COLO668 (cell line): Measurements from ENCODE around the gene HHAT.

Experiments
- DNase-seq: peaks from one replicate; lab custom pipeline; 2025; ENCODE audit not compliant: unreplicated experiment; lab: John Stamatoyannopoulos, UW

Gene HHAT

GRCh38 chr1:210674151-210674550 is 345.4 kb downstream of the HHAT start:
- no peak for DNase-seq

GRCh38 chr1:210676539-210676938 is 347.8 kb downstream of the HHAT start:
- no peak for DNase-seq

DNA sequence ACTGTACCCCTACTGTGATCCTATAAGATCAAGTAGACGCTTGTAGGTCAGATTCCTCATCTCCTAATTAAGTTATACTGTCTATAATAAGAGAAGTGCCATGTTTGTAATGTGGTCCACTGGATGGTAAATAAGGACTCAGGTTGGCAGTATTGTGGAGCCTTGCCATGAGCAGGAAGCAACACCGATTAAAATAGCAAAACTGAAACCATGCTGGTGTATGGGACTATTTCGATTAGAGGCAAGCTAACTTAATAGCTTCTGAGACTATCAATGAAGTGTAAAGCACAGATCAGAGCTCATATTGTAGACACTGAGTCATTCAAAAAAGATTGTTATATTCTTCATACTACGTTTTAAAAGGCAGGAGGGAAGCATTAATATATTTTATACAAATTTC is 348.8 kb downstream of the HHAT start:
- DNase-seq, result no peak

DNA sequence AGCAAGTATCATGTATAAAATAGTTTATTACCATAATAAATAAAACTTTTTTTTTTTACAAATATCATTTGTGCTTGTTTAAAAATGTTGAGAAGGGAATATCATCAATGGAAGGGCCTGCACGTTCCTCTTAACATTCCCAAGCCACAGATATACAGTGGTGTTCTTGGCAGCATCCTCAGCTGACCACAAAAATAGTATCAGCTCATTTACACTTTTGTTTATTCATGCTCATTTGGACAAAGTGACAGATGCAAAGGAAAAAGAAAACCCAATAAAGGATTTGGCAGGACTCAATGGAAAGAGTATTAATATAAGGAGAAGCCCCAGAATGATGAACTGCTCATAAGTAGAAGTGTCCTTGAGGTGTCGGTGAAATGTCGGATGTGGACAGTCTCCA is 349.6 kb downstream of the HHAT start:
- DNase-seq, result no peak

DNA sequence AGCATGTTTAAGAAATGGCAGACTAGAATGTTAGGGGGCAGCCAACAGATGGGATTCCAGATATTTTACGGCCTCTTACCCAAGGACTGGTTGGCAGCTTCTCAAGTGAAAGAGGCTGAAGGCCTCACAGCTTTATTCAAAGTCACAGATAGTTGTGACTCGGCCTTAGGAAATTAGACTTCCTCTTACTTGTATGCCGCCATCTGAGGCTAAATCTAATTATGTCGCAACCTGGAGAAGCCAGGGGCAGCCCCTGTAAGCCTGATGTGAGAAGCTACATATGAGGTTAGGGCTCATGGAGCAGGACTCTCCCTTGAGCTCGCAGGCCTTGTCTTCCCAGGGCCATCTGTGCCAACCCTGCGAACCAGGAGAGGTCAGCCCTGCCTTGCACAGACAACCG is 352.5 kb downstream of the HHAT start:
- DNase-seq, result no peak

DNA sequence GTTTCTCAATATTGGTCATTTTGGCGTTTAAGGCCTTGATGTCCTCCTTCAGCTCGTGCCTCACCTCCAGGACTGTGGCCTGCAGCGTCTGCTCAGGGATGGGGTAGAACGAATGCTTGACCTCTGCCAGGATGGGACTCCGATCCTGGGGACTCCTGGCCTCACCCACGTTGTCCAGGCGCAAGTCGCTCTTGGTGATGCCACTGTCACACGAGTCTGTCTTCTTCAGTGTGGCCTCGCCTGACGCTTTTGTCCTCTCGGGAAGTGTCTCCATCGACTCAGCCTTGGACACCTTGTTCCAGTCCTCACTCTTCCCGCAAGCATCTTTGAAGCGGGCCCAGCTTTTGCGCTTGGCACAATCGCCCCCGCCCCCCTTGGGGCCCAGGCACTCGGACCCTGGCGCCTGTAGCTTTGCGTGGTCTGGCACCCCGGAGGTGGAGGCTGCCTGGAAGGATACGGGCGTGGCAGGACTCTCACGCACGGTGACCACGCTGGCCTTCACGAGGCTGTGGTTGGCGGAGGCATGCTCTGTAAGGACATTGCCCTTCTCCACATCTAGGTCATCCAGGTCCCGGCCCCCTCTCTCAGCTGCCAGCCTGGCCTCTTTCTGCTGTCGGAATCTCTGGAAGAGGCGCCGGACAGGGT is 354.8 kb downstream of the HHAT start:
- no peak for DNase-seq

GRCh38 chr1:210684466-210685294 is 356.0 kb downstream of the HHAT start:
- DNase-seq, result no peak

DNA sequence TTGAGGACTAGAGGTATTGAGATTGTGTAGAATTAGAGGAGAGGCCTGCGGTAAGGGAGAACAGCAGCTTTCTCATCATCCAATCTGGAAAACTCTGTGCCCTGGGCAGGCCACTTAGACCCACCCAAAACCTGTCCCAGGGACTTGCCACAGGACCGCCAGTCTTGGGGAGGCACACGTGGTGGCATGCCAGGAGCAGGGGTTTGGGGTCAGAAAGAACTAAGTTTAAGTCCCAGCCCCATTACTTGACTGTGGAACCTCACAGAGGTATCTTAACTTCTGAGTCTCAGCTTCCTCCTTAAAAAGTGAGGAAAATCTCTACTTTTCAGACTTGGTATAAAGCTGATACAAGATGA is 356.6 kb downstream of the HHAT start:
- no peak for DNase-seq

GRCh38 chr1:210686841-210687240 is 358.1 kb downstream of the HHAT start:
- no peak for DNase-seq

- no peak for DNase-seq
These were observed 359.0 kb downstream of the HHAT start for GRCh38 chr1:210687582-210688279.

DNA sequence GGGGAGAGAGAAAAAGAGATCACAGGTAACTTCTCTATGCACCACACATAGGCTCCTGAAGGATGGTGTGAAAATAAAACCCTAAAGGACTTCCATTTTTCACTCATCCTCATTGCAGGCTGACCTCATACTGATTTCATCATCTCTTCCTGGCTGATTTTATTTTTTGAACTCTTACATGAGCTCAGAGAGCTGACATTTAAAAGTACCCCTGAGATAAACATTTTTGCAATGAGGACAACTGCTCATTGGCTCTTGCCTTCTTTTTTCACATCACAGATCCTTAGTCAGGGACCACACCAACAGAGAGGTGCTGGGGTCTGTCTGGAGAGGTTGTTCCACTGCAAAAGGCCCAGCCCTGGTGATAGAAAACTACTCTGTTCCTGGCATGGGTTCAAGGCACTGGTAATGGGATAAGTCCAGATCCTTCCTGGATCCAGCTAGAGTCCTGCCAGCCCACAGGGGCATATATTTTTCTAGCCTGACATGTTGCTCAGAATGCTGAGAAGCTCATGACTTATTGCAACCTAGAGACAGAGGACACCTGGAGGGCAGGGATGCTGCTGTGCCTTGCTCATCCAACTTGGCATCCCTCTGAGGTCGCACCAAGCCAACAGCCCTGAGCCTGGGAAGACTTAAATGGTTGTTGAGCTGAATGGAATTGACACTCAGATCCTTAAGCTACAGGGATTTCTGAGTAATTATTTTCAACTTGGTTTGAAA is 360.0 kb downstream of the HHAT start:
- DNase-seq, result no peak

- DNase-seq, result no peak
These were observed 361.1 kb downstream of the HHAT start for GRCh38 chr1:210689826-210690225.

DNA sequence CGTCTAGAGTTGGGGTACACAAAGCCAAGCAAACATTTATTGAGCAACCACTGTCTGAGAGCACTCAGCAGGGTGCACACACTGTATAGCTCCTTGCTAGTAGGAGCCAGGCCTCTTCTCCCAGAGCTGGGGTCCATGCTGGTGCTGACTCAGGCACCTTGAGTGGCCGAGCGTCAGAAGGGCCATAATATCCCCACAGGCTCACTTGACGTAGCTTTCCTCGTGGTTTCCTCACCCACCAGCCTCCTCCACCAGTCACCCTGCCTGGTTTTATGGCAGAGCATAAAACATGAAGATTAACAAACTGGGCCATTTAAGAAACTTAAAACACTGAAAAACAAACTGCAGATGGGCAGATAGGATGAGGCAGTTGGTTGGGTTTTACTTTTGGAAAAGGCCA is 361.5 kb downstream of the HHAT start:
- DNase-seq, result no peak

- DNase-seq, result no peak
These were observed 362.4 kb downstream of the HHAT start for GRCh38 chr1:210691039-210691610.

GRCh38 chr1:210692796-210693195 is 364.1 kb downstream of the HHAT start:
- no peak for DNase-seq

GRCh38 chr1:210695026-210695425 is 366.3 kb downstream of the HHAT start:
- DNase-seq, result no peak

- DNase-seq, result no peak
These were observed 368.0 kb downstream of the HHAT start for GRCh38 chr1:210696709-210697108.

GRCh38 chr1:210697185-210697584 is 368.5 kb downstream of the HHAT start:
- no peak for DNase-seq

DNA sequence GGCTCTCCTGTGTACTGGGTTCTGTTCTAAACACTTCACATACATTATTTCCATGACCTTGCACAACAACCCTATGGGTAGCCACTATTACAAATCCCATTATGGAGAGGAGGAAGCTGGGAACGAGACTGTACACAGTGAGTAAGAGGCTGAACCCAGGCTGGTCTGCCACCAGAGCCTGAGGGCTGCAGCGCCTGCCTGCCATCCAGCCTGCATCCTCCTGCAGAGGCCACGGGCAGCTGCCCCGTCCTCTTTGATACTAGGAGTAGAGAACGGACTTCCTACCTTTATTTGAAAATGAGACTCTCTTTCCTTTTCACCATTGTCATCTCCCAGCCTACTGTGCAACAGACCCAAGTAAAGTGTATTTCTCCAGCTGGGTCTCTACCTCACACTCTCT is 370.0 kb downstream of the HHAT start:
- DNase-seq, result no peak

DNA sequence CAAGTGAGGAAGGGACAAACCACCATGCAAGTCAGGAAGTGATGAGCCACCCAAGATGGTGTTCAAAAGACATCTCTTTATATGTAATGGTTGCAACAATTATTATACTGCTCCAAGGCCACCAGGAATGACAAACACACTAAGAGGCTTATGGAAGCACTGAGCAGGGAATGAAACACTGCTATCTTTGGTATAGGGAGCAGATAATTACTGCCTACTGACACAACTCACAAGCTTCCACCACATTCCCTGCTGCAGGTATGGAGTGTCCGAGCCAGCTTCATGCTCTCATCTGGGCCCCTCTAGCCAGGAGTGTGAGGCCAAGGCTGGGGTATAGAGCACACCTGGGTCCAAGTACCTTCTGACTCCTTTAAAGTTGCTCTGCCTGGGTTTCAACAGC is 371.4 kb downstream of the HHAT start:
- DNase-seq, result no peak

DNA sequence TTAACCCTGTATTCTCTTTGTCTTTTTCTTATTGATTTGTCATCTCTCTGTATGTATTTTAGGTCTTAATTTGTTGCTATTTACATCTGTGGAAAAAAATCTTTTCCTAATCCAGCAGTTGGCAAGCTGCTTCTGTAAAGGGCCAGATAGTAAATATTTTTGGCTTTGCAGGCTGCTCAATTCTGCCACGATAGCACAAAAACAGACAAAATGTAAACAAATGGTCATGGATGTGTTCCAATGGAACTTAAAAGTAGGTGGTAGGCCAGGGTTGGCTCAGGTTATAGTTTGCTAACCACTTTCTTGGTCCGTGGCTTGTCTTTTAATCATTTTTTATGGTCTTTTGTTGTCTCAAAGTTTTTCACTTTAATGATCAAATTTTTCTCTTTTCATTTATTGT is 371.8 kb downstream of the HHAT start:
- DNase-seq, result no peak
